GM12878 (cell line): Measurements from ENCODE around the gene IAPP.

Experiments used
- BCL11A ChIP-seq: IDR thresholded peaks from 2 replicates; pipeline ENCODE4 v1.6.1; 2011; ENCODE audit warnings: low read depth, low read length
- BHLHE40 ChIP-seq, 2 experiments: fragments of 450-650 bp in 1 of 2; IDR thresholded peaks; 2 replicates each; pipeline ENCODE4 v1.6.1; 2011 to 2017; ENCODE audit warnings: low read depth in 2 of 2, borderline replicate concordance in 1 of 2, improper control_type of control experiment in 1 of 2, low read length in 1 of 2, mild to moderate bottlenecking in 1 of 2
- CTCF ChIP-seq, 3 experiments: IDR thresholded peaks in 2 of 3; conservative IDR thresholded peaks in 1 of 3; 2 replicates each; pipeline ENCODE4 v1.5.1; 2011; ENCODE audit warnings: low read depth in 3 of 3, low read length in 3 of 3, mild to moderate bottlenecking in 3 of 3, control low read depth in 2 of 3, moderate library complexity in 2 of 3, inconsistent platforms in 1 of 3, mixed read lengths in 1 of 3; ENCODE audit not compliant: control insufficient read depth in 2 of 3, insufficient read depth in 1 of 3; ENCODE audit errors: extremely low read depth in 1 of 3
- CUX1 ChIP-seq: IDR thresholded peaks from 2 replicates; pipeline ENCODE4 v1.6.1; 2012; ENCODE audit warnings: improper control_type of control experiment, low read depth, low read length; ENCODE audit not compliant: insufficient replicate concordance
- HDAC2 ChIP-seq: fragments of 200-600 bp; sonication (generic); IDR thresholded peaks from 2 replicates; pipeline ENCODE4 v1.6.1; 2017
- HDAC6 ChIP-seq: fragments of 200-600 bp; sonication (generic); IDR thresholded peaks from one replicate; pipeline ENCODE4 v1.8.0; 2017; ENCODE audit warnings: antibody characterized with exemption; ENCODE audit not compliant: unreplicated experiment
- POU2F2 ChIP-seq: IDR thresholded peaks from 3 replicates; pipeline ENCODE4 v1.6.1; 2011; ENCODE audit warnings: low read depth, mild to moderate bottlenecking, low read length, borderline replicate concordance
- RBBP5 ChIP-seq: fragments of 200-600 bp; sonication (generic); conservative IDR thresholded peaks from 2 replicates; pipeline ENCODE4 v1.6.1; 2016
- RFX5 ChIP-seq: IDR thresholded peaks from 2 replicates; pipeline ENCODE4 v1.6.1; 2011; ENCODE audit warnings: low read depth, low read length, improper control_type of control experiment
- SP1 ChIP-seq: IDR thresholded peaks from one replicate; pipeline ENCODE4 v1.6.1; 2011; ENCODE audit warnings: low read depth, low read length
- SUZ12 ChIP-seq: fragments of 200-600 bp; sonication (generic); IDR thresholded peaks from one replicate; pipeline ENCODE4 v1.6.1; 2018; ENCODE audit warnings: antibody characterized with exemption, mild to moderate bottlenecking; ENCODE audit not compliant: unreplicated experiment
- USF2 ChIP-seq: IDR thresholded peaks from 2 replicates; pipeline ENCODE4 v1.6.1; 2011; ENCODE audit warnings: low read depth, low read length, improper control_type of control experiment, borderline replicate concordance
- ZNF592 ChIP-seq: fragments of 450-650 bp; IDR thresholded peaks from 2 replicates; pipeline ENCODE4 v1.6.1; 2017; ENCODE audit warnings: mild to moderate bottlenecking, moderate library complexity

- TF ChIP-seq CTCF (IDR thresholded peaks at IDR 0.05 in 2 of 3, conservative IDR thresholded peaks at IDR 0.05 in 1 of 3; ENCODE audit: control insufficient read depth in 2 of 3, extremely low read depth in 1 of 3, insufficient read depth in 1 of 3, low read depth in 3 of 3, low read length in 3 of 3) = no peak
- TF ChIP-seq BCL11A = no peak
- TF ChIP-seq ZNF592 = no peak
- TF ChIP-seq HDAC2 = no peak
- no peak for TF ChIP-seq RFX5
- no peak for TF ChIP-seq CUX1
- no peak for TF ChIP-seq RBBP5
- no peak for TF ChIP-seq USF2
- no peak for TF ChIP-seq SUZ12
- no peak for TF ChIP-seq HDAC6
- TF ChIP-seq POU2F2 = no peak
- TF ChIP-seq BHLHE40 (IDR thresholded peaks at IDR 0.05; ENCODE audit: borderline replicate concordance in 1 of 2, low read depth in 2 of 2, low read length in 1 of 2) = no peak
- TF ChIP-seq SP1 = no peak
Measured at GRCh38 chr12:21370845-21371449, 1.8 kb upstream of the IAPP start.
